ENCODE data around the gene YAP1. TPM values are rescaled to one million over a fixed set of nuclear protein-coding genes. Genes with fewer than 3 reads are reported as not detected.
A peak's percentile ranks its signal among the peaks of the same experiment; 100 is the strongest.
"Not testable (repeated sequence)": the region's sequence is repeated elsewhere in the genome, so short reads cannot be mapped to it uniquely, and the experiment has no call there.

Gene YAP1
- polyA plus RNA-seq, 4 donors = 171 to 199 (median 186) TPM

DNA sequence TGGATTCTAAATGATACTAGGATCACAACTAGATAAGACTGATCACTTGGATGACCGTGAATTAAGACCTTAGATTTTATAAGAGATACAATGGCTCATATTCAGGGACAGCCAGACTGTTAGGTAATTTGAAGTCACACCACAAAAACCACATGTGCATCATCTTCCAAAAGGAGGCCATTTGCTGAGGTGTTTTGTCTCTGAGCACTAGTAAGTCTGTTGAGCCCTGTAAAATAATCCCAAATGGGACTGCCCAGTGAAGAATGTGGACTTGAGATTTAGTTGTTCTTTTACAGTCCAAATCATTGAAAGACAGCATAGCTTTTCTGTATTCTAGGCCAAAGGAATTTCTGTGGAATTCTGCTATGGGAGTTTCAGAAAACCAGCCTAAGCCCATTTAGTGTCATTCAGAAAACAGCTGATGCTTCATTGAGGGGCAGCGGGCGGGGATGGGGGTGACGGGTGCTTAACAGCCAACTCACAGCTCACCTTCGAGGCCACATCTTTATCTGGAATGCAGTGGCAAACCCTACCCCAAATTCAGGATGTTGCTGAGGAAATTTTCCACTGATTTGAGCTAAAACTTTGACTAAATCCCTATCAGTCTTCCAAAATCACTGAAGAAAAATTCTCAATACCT lies 127.0 kb downstream of the YAP1 start:
- DNase-seq (ENCODE audit: low read depth in 4 of 4, low spot score in 2 of 4) = no peak

DNA sequence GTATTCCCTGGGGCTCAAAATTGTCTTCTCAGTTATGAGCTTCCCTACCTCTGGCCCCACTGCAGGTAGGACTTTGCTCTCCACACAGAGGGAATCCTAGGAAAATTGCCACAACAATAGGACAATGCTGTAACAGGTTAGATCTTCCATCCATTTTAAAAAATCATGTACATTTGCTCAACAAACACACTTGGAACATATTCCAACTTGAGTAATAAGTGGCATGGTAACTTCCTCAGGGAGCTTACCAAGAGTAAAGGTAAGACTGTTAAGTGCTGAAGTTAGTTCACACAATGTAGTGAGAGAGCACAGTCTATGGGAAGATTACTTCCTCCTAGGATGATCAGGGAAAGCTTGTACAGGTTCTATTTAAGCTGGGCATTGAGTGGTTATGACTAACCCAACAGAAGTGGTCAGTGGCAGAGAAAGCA lies 128.2 kb downstream of the YAP1 start:
- DNase-seq (ENCODE audit: low read depth in 4 of 4, low spot score in 2 of 4) = no peak

DNA sequence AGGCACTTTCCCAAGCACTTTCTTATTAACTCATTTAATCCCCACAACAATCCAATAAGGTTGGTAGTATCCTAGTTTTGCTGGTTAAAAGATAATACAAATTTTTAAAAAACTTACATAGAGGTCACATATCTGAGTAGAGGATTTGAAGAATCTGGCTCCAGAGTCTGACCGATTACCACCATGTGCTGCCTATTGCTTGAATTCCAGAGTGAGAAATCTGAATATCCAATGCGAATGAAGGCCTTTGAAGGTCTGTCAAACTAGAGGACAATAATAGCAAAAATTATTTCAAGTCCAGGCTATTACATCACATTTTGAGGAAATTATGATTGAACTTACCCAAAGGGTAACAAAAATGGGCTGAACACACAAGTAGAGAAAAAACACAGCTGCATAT lies 129.2 kb downstream of the YAP1 start:
- DNase-seq (ENCODE audit: low read depth in 4 of 4, low spot score in 2 of 4) = no peak

DNA sequence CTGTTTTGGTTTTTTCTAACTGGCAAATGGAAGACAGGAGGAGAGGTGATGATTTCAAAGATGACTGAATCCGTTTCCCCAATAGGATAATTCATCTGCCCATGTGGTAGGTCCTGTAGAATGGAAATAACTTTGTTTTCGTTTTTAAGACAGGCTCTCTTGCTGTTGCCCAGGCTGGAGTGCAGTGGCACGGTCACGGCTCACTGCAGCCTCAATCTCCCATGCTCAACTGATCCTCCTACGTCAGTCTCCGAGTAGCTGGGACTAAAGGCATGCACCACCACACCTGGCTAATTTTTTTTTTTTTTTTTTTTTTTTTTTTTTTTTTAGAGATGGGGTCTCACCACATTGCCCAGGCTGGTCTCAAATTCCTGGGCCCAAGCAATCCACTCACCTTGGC lies 129.7 kb downstream of the YAP1 start:
- no peak for DNase-seq (ENCODE audit: low read depth in 4 of 4, low spot score in 2 of 4)

DNA sequence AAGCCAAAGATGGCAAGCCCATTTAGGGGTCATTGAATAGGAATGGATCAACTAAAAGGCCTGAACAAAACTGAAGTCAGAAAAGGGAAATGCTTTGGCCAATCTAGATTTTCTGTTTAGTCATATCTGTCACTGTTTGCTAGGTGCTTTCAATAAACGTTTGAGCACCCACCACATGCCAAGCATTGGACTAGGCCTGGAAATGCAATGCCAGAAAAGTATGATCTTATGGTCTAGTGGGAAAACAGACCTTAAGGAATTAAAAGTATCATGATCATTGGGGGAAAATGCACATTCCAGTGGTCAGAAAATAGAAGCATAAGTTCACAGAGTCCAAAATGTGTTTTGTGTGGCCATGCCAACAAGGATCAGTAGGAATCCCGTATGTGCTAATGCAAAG lies 130.3 kb downstream of the YAP1 start:
- DNase-seq (ENCODE audit: low read depth in 4 of 4, low spot score in 2 of 4) = no peak

DNA sequence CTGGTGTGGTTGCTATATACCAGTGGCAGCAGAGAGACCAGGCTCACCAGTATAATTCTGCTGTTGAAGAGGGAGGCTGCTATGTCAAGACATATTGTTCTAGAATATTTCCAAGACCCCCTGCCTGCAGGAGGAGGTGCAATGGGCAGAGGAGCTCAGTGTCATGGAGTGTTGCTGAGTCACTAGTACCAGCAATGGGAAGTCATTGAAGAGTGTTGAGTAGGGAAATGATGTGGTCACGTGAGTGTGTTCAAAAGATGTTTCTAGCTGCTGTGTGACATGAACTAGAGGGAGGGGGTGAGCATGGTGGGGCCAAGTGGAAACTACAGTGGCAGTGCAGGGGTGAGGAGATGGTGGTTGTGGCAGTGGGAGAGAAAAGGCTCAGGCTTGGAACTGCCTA lies 130.8 kb downstream of the YAP1 start:
- no peak for DNase-seq (ENCODE audit: low read depth in 4 of 4, low spot score in 2 of 4)

DNA sequence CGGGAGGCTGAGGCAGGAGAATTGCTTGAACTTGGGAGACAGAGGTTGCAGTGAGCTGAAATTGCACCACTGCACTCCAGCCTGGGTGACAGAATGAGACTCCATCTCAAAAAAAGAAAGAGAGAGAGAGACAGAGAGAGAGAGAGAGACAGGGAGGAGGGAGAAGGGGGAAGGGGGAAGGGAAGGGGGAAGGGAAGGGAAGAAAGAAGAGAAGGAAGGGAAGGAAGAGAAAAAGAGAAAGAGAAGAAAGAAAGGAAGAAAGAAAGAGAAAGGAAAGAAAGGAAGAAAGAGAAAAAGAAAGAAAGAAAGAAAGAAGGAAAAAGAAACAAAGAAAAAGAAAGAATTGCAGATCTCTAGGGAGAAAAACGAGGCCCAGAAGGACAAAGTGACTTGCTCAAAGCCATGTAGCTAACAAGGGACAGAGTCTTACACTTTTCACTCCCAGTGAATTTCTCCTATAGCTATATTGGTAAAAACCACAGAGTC lies 133.2 kb downstream of the YAP1 start:
- DNase-seq (ENCODE audit: low read depth in 4 of 4, low spot score in 2 of 4) = no peak

DNA sequence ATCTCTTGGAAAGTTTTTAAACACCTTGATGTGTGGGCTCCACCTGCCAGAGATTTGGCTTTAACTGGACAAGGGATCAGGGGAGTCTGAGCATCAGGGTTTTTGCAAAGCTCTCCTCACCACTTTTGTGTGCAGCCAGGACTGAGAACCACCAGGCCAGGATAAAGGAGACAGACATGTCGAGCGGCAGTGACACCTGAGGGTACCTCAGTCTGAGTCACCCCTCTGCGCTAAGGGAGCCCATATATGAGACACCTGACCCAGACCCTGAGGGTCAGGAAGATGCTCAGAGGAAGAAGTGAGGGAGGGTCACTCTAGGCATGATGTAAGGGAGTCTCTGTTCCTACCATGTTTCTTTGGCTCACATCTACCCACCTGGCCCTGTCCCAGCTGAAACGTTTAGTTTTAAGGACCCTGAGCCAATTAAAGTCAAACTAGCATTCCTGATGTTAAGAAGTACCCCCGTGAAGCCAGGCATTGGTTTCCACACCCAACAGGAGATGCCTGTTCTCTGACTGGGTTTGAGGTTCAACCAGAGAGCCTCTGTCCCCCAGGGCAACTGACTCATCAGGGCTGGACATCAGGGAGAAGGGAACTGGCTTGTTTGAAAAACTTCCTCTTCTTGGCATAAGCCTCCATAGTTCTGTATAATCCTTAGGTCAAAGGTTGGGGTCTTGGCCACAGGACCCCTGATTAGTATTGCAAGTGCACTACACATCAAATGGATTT lies 134.6 kb downstream of the YAP1 start:
- no peak for DNase-seq (ENCODE audit: low read depth in 4 of 4, low spot score in 2 of 4)

DNA sequence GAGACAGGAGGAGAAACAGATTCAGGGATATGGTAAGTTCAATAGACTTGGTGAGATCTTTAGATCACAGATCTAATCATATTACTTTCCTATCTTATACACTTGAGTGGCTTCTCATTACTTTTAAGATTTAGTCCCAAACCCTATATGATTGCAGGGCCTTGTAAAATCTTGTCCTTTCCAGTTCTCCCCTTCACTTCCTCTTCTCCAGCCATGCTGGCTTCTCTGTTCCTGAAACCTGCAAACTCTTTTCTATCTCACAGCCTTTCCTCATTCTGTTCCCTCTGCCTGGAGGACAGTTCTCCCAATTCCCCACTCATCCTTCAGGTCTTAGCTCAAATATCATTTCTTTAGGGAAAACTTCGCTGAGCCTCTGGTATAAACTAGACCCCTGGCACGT lies 141.2 kb downstream of the YAP1 start:
- no peak for DNase-seq (ENCODE audit: low read depth in 4 of 4, low spot score in 2 of 4)

DNA sequence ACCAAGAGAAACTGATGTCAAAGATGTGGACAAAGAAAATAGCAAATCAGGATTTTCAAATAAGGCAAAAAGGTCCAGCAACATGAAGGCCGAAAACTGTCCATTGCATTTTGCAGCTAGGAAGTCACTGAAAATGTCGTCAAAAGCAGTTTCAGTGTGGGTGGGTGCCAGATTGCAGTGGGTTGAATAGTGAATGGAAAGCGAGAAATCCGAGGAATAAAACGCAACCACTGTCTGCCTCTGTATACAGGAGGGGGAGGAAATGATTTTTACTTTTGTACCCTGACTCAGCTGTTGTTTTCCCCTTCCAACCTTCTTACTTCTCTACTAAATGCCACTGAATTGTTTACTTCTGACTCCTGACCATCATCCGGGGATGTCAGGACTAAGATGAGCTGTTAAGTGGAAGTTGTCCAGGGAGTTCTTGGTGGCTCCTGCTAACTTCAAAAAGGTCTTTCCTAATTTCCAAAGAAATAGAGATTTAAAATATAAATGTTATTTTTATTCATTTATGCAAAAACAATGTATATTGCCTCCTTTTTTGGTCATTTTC lies 142.2 kb downstream of the YAP1 start:
- no peak for DNase-seq (ENCODE audit: low read depth in 4 of 4, low spot score in 2 of 4)

DNA sequence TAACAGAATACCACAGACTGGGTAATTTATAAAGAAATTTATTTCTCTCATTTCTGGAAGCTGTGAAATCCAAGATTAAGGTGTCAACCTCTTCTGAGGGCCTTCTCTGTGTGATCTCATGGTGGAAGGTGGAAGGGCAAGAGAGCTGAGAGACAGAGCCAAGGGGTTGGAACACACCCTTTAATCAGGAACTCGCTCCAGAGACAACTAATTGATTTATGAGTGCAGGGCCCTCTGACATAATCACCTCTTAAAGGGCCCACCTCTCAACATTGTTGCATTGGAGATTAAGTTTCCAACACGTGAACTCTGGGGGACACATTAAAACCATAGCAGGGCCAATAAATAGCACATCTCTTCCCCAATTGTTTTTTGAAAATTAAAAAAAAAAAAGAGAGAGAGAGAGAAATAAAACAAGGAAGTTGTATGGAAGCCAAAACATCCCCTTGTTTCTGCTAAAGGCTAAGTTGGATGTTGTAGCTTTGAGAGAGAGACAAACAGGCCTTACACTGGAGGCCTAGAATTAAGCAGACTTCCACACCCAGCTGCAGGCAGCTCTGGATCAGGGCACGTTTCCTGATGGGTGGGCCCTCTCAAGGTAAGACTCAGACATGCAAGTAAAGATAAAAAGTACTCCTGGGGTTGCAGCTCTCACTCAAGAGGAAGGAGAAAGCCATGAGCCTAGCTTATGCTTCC lies 142.9 kb downstream of the YAP1 start:
- no peak for DNase-seq (ENCODE audit: low read depth in 4 of 4, low spot score in 2 of 4)

DNA sequence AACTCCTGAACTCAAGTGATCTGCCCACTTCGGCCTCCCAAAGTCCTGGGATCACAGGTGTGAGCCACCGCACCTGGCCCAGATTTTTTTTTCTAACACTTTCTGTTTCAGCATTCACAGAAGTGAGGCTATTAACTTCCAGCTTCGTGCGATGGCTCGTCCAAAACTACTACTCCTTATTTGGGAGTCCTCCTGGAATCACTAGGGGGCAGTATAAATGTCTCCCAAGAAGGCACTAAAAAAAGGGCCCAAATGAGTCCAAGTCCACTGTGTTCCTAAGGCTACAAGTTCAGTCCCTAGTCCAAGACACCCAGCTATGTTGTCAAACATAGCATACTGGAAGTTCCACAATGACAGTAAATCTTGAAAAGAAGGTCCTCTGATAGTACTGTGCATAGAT lies 143.8 kb downstream of the YAP1 start:
- no peak for DNase-seq (ENCODE audit: low read depth in 4 of 4, low spot score in 2 of 4)

DNA sequence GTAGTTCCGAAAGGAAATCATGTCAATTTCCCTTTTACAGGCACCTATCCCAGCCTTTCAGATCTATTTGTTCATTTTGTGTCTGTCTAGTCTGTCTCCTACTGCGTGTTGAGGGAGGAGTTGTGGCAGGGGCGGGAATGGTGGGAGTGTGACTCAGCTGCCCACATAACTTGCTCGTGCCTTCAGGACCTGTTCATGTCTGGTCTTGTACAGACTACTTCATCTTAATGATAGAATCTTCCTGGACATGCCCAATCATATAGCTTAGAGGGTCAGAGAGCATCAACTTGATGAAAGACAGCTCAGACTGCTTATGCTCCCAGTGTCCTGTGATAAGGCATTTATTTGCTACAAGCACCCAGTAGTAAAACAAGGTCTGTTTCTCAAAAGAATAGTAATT lies 146.0 kb downstream of the YAP1 start:
- no peak for DNase-seq (ENCODE audit: low read depth in 4 of 4, low spot score in 2 of 4)

DNA sequence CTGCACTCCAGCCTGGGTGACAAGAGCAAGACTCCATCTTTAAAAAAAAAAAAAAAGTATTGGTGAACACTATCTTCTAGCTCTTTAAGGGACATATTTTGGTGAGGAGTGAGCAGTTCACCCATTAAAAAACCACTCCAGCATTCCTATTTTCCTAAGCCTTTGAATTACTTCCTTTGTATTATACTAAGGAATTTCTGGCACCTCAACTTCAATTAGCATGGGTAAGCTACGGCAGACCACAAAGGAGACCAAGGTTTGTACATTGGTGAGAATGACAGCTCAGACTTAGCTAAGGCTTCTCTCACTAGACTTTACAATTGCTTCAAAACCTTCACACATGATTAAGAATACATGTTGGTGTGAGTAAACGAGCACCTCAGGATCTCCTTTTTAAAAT lies 150.0 kb downstream of the YAP1 start:
- DNase-seq (ENCODE audit: low read depth in 4 of 4, low spot score in 2 of 4) = no peak

DNA sequence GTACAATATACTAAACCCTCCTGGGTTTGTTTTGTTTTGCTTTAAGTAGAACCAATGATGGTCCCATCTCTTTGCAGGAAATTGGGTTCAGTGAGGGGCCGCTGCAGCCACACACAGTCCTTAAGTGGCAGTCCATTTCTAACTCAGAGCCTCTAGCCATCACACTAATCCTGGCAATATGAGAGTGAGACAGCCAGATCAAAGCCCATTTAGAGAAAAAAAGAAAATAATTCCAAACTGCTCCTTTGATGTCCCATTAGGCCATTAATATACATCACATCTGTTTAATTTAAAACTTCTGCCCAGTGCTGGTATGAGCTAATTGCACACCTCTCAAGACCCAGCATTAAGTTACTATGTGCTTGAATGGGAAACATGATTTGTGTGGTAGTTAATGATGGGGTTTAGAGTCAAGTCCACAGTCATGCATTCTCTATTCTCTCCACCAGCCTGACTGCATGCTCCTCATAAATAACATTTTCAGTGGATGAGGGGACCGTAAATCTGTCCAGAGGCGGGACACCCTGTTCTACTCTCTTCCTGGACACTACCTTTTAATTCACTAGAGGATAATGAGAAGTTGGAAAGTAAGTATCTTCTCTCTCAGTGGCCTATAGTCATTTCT lies 153.2 kb downstream of the YAP1 start:
- DNase-seq (ENCODE audit: low read depth in 4 of 4, low spot score in 2 of 4) = no peak

DNA sequence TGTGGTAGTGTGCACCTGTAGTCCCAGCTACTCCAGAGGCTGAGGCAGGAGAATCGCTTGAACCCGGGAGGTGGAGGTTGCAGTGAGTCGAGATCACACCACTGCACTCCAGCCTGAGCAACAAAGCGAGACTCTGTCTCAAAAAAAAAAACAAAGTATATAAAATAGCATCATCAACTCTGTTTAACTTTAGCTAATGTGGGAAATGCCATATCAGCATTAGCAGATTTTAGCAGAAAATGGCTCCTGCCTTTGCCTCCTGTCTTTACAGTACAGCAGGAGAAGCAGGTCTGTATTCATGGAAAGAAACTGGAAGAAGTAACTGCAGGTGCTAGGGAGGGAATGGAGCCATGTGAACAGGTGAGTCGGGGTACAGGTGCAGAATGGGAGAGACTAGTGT lies 154.5 kb downstream of the YAP1 start:
- DNase-seq (ENCODE audit: low read depth in 4 of 4, low spot score in 2 of 4) = not testable (repeated sequence)

DNA sequence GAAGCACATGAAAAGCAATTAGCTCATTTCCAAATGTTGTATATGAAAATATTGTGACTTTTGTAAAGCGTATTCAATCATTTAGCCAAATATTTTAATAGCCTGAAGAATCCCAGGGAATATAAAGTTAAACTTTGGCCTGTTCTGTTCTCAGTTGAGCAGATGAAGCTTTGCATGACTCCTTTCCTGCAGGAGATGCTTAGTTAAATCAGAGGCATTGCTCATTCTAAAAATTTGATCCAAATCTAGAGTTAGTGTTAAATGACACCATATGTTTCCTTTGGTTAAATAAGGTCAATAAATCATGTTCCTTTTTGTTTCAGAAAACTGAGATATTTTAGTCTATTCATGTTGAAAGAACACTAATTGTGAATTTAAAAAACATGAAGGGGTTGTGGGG lies 155.9 kb downstream of the YAP1 start:
- DNase-seq (ENCODE audit: low read depth in 4 of 4, low spot score in 2 of 4) = no peak

DNA sequence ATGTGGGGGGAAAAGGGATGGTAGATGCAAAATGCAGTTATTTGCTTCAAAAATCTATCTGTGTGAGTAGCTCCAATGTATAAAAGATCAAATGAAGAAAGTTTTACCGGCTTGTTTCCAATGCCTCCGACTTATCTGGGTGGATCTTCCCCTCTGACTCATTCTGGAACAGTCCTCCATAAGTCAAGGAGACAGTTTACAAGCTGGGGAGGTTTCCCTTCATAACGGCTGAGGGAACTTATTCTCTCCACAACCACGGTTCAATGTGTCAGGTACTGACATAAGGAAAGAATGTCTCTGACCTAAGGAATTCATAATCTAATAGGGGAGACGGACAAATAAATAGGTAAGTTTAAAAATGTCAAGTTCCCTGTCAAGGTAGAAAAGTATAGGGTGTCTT lies 157.4 kb downstream of the YAP1 start:
- no peak for DNase-seq (ENCODE audit: low read depth in 4 of 4, low spot score in 2 of 4)

DNA sequence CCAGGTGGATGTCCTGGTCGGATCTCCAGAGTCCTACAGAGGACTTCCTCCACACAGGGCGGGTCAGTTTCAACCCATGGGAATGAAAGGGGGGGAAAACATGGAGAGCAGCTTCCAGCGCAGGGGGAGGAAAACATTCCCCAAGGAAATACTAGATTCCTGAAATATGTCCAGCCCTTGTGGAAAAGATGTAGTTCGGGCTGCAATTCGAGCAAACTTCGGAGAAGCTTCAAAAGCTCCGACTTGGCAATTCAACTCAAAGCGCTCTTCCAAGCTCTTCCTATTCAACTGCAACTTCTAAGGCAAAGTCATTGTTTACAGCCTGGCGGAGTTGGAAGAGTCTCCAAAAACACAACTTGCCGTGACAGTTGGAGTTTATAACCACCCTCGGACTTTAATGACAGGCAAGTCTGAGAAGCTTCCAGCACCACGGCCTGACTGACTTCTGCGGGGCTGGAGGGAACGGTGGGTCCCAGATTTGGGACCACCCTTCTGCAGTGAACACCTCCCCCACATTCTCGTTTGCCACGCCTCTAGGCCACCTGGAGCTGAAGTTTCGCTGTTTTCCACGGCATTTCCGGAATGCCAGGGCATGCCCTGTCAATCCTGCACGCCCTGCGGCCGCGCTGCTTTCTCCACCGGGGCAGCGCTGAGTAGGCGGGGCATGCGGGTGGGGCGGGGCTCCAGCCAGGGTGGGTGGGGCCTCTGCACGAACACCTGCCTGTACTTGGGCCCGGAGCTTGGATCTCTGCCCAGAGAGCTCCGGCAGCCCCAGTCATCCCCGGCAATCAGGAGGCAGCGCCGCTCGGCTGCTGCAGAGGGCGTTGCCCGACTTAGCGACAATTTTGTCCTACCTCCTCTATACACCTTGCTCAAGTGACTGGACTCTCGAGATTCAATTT lies 158.1 kb downstream of the YAP1 start:
- peak in 3 of 4 donors; percentile 60 to 74 (median 73) for DNase-seq (ENCODE audit: low read depth in 4 of 4, low spot score in 2 of 4)

DNA sequence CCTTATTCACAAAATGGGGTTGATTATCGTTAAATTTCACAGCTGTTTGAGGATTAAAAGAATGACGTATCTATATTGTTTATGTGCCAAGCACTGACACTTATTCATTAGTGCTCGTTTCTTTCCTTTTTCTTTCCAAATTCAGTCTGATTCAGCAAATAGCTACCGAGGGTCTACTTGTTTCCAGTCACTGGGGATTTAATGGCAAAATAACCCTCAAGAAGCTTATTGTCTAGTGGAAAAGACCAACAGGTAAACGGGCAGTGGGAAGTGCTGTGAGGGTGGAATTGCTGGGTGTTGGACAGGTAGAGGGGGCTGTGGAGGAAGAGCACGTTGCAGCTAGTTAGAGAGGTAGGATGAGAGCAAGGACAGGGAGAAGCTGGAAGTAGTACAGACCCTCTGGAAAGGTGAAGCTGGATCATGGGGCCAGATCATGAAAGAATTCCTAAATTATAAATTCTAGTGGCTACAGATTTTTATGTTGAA lies 158.8 kb downstream of the YAP1 start:
- no peak for DNase-seq (ENCODE audit: low read depth in 4 of 4, low spot score in 2 of 4)

Data from left renal cortex interstitium (tissue), 4 donors.